HG03442 (cell line): Measurements from ENCODE around the gene MAP3K21.

Source experiments
- ATAC-seq: cut with Tn5 transposase; IDR thresholded peaks from one replicate; pipeline ENCODE4 v1.9.1; 2021; ENCODE audit warnings: mild to moderate bottlenecking, moderate library complexity; ENCODE audit not compliant: unreplicated experiment

Gene MAP3K21

GRCh38 chr1:233323718-233324117 is 3.8 kb upstream of the MAP3K21 start:
- no peak for ATAC-seq

GRCh38 chr1:233326319-233326718 is 1.2 kb upstream of the MAP3K21 start:
- ATAC-seq = no peak

GRCh38 chr1:233326811-233327650 is 493 bp upstream of the MAP3K21 start:
- ATAC-seq = peak; percentile 88

- peak; percentile 19 for ATAC-seq
Observed at GRCh38 chr1:233328142-233328921, 808 bp downstream of the MAP3K21 start.

- no peak for ATAC-seq
Observed at GRCh38 chr1:233331676-233332519, 4.4 kb downstream of the MAP3K21 start.

GRCh38 chr1:233333086-233333485 is 5.6 kb downstream of the MAP3K21 start:
- no peak for ATAC-seq

GRCh38 chr1:233334092-233334491 is 6.6 kb downstream of the MAP3K21 start:
- no peak for ATAC-seq

GRCh38 chr1:233336554-233337456 is 9.3 kb downstream of the MAP3K21 start:
- no peak for ATAC-seq

GRCh38 chr1:233337505-233337904 is 10.0 kb downstream of the MAP3K21 start:
- no peak for ATAC-seq

- no peak for ATAC-seq
Observed at GRCh38 chr1:233338102-233338501, 10.6 kb downstream of the MAP3K21 start.

- no peak for ATAC-seq
Observed at GRCh38 chr1:233340031-233340555, 12.6 kb downstream of the MAP3K21 start.

- no peak for ATAC-seq
Observed at GRCh38 chr1:233340966-233341516, 13.5 kb downstream of the MAP3K21 start.

GRCh38 chr1:233342086-233342485 is 14.6 kb downstream of the MAP3K21 start:
- no peak for ATAC-seq

- no peak for ATAC-seq
Observed at GRCh38 chr1:233343262-233343661, 15.7 kb downstream of the MAP3K21 start.

- ATAC-seq = no peak
Observed at GRCh38 chr1:233347338-233347737, 19.8 kb downstream of the MAP3K21 start.

- ATAC-seq = no peak
Observed at GRCh38 chr1:233349137-233349536, 21.6 kb downstream of the MAP3K21 start.

- no peak for ATAC-seq
Observed at GRCh38 chr1:233354983-233355382, 27.5 kb downstream of the MAP3K21 start.

GRCh38 chr1:233355841-233356704 is 28.5 kb downstream of the MAP3K21 start:
- peak; percentile 61 for ATAC-seq

- ATAC-seq = peak; percentile 32
Observed at GRCh38 chr1:233356705-233356987, 29.1 kb downstream of the MAP3K21 start.
